Type B pancreatic cell (in vitro differentiated cells): Measurements from ENCODE around the gene AP2B1. TPM values are rescaled to one million over a fixed set of nuclear protein-coding genes. Genes with fewer than 3 reads are reported as not detected.
A peak's percentile ranks its signal among the peaks of the same experiment; 100 is the strongest.

Source experiments
- DNase-seq: peaks from one replicate; pipeline ENCODE4 v3.0.0; 2021; ENCODE audit warnings: mixed read lengths; ENCODE audit not compliant: unreplicated experiment; ENCODE audit errors: extremely low spot score
- H3K27ac Mint-ChIP-seq: 2 replicates; pipeline ENCODE4 v1.8.0; 2021; ENCODE audit warnings: mild to moderate bottlenecking, mixed read lengths
- H3K27me3 Mint-ChIP-seq: 2 replicates; pipeline ENCODE4 v1.8.0; 2021; ENCODE audit warnings: mixed read lengths
- H3K36me3 Mint-ChIP-seq: 2 replicates; pipeline ENCODE4 v1.8.0; 2021; ENCODE audit warnings: mixed read lengths
- H3K4me1 Mint-ChIP-seq: one replicate; pipeline ENCODE4 v1.8.0; 2021; ENCODE audit warnings: mixed read lengths; ENCODE audit not compliant: unreplicated experiment
- H3K4me3 Mint-ChIP-seq: 2 replicates; pipeline ENCODE4 v1.8.0; 2021; ENCODE audit warnings: mild to moderate bottlenecking, mixed read lengths
- H3K9me3 Mint-ChIP-seq: 2 replicates; pipeline ENCODE4 v1.8.0; 2021; ENCODE audit warnings: mixed read lengths
- CTCF ChIP-seq: fragments of 200-600 bp; sonication (generic); conservative IDR thresholded peaks from 2 replicates; pipeline ENCODE4 v1.5.0; 2021; ENCODE audit warnings: antibody characterized with exemption, mild to moderate bottlenecking
- total RNA-seq: library from RNA; stranded (reverse); gene quantifications from 2 replicates; pipeline ENCODE4 v1.2.1, GENCODE V29; 2021; ENCODE audit warnings: low replicate concordance

AP2B1 gene
- total RNA-seq, 1 donor from 2014 or later = 165 TPM

DNA sequence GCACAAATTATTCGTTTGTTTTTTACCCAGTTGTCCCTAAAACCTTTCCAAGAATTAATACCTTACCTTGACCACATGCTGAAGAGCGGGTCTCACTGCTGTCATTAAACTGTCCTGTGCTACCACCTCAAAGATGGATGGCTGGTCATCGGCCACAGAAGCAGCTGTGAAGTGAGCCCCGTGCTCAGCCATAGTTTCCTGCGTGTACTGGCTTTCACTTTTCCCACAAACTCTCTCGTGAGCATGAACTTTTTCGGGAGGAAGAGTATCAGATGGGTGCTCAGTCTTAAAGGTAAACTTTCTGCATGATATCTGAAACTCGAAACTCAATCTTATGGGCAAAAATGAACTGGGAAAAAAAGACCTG, 9.3 kb upstream of the AP2B1 start:
- peak overlapping the region; percentile 97 for H3K4me3 Mint-ChIP-seq
- TF ChIP-seq CTCF = no peak
- peaks cover 17% of the 10 kb centered on the region for H3K4me1 Mint-ChIP-seq
- no peaks in the 10 kb centered on the region for H3K9me3 Mint-ChIP-seq
- no peak for DNase-seq
- peaks cover 5% of the 10 kb centered on the region for H3K36me3 Mint-ChIP-seq
- H3K27ac Mint-ChIP-seq = peak overlapping the region; percentile 90
- H3K27me3 Mint-ChIP-seq = peaks cover 3% of the 10 kb centered on the region

GRCh38 chr17:35578197-35578928, 8.8 kb upstream of the AP2B1 start, which contains the start of gene PEX12:
PEX12 (minus strand) TSS chr17:35578571; CDS start chr17:35578021, 550 bp downstream.
- Mint-ChIP-seq H3K4me1 (peaks cover 17% of the 10 kb centered on the region), H3K9me3 (no peaks in the 10 kb centered on the region), H3K4me3 (peak within 1 kb of the TSS; percentile 97), H3K27ac (peak within 1 kb of the TSS; percentile 90), H3K36me3 (peaks cover 5% of the 10 kb centered on the region), H3K27me3 (peaks cover 4% of the 10 kb centered on the region)
- peak; percentile 75 for DNase-seq
- no peak for TF ChIP-seq CTCF

DNA sequence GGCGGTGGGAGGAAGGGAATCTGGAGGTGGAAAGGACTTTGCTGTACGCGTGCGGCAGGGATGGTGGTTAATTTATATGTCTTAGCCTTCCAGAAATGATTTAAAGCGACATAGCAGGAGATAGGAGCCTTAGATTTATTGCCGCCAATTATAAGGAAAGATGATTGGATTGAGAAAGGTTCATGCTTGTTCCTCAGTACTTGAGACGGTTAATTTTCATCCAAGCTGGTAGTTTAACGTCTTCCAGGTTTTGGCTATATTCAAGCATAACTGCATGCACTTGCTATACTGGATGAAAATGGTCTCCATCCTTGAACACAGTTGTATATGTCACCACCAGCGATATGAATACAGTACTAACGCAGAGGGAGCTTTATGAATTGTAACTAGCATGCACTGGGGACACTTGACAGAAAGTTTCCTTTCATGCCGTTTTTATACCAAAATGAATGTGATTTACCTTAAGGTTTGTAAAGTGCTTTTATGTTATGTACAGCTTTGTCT, 8.1 kb upstream of the AP2B1 start:
- peaks cover 5% of the 10 kb centered on the region for H3K36me3 Mint-ChIP-seq
- peaks cover 9% of the 10 kb centered on the region for H3K27me3 Mint-ChIP-seq
- no peak for DNase-seq
- TF ChIP-seq CTCF = no peak
- peaks cover 17% of the 10 kb centered on the region for H3K4me1 Mint-ChIP-seq
- H3K9me3 Mint-ChIP-seq = no peaks in the 10 kb centered on the region
- H3K27ac Mint-ChIP-seq = peak overlapping the region; percentile 90
- peak overlapping the region; percentile 97 for H3K4me3 Mint-ChIP-seq

- no peak for DNase-seq
- TF ChIP-seq CTCF = no peak
- H3K36me3 Mint-ChIP-seq = no peaks in the 10 kb centered on the region
- H3K4me3 Mint-ChIP-seq = no peak overlapping the region
- H3K9me3 Mint-ChIP-seq = no peaks in the 10 kb centered on the region
- no peak overlapping the region for H3K27ac Mint-ChIP-seq
- H3K4me1 Mint-ChIP-seq = peaks cover 20% of the 10 kb centered on the region
- peaks cover 23% of the 10 kb centered on the region for H3K27me3 Mint-ChIP-seq
These were observed 3.1 kb upstream of the AP2B1 start for GRCh38 chr17:35584061-35584460.

DNA sequence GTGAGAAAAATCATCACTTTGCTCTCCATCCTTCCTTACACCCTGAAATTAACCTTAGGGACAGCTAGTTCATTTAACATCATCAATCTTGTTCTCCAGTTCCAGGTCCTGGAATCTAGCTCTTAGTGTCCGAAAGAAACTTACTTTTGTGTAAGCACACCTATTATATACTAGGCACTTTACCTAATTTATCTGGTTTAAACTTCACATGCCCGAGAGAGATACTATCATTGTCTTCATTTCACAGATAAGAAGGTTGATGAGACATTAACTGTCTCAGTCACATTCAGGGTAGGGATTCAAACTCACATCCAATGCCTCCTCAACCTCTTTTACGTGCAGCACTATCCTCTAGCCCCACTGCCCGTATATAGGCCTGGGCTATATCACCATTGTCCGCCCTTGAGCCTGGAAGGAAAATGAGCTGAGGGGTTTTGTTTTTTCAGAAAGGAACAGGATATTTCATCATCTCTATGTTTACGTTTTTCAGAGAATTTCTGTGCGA, 501 bp upstream of the AP2B1 start:
- no peak for DNase-seq
- Mint-ChIP-seq H3K36me3 (no peaks in the 10 kb centered on the region), H3K9me3 (no peaks in the 10 kb centered on the region), H3K27ac (peak overlapping the region; percentile 100), H3K4me1 (peaks cover 24% of the 10 kb centered on the region), H3K4me3 (peak overlapping the region; percentile 99), H3K27me3 (peaks cover 23% of the 10 kb centered on the region)
- no peak for TF ChIP-seq CTCF
